Activated naive CD8-positive, alpha-beta T cell treated with anti-CD3 and anti-CD28 coated beads, Interleukin-2, amount 50 U/mL, for 16 hours (primary cell): ENCODE data around the gene SLC45A3.
"Not testable (repeated sequence)": the region's sequence is repeated elsewhere in the genome, so short reads cannot be mapped to it uniquely, and the experiment has no call there.

Source experiments
- DNase-seq: peaks from one replicate; pipeline ENCODE4 v3.0.0-alpha.2; 2020; ENCODE audit warnings: low read depth, low spot score

The SLC45A3 gene, protein sequence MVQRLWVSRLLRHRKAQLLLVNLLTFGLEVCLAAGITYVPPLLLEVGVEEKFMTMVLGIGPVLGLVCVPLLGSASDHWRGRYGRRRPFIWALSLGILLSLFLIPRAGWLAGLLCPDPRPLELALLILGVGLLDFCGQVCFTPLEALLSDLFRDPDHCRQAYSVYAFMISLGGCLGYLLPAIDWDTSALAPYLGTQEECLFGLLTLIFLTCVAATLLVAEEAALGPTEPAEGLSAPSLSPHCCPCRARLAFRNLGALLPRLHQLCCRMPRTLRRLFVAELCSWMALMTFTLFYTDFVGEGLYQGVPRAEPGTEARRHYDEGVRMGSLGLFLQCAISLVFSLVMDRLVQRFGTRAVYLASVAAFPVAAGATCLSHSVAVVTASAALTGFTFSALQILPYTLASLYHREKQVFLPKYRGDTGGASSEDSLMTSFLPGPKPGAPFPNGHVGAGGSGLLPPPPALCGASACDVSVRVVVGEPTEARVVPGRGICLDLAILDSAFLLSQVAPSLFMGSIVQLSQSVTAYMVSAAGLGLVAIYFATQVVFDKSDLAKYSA

DNA sequence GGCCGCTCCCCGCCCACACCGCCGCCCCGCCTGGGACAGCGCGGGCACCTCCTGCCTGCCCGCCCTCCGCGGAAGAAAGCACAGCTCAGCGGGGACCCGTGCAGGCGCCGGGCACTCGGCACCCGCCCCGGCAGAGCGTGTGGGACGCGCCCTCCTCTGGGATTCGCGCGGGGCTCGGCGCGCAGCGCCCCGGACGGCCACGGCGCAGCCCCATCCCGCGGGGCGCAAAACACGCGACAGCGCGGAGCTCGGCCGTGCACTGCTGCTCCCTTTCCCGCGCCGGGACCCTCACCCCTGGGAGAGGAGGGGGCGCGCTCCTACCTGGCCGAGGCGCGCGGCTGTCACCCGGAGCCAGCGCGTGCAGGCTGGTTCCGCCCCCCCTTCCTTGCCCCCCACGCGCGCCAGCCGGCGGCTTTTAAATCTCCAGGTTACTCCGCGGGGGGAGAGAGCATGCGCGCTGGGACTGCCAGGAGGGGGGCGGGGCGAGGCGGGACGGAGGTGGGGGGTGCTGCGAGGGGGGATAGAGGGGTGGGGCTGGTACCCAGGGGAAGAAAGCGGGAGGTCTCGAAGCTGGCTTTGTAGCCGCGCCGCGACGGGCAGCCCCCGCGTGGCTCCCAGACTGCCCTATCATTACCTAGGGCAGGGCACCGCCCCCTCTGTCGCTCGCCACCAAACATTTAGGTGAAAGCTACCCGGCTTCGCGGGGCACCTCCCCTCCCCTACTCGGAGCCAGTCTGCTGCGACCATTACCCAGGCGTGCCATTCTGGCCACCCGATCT is at the start of gene SLC45A3:
Gene SLC45A3, minus strand, starts transcription at position 437 of the 779 bp plus-strand sequence. CDS start 15,853 bp downstream, outside the sequence.
- DNase-seq: peak; percentile 14

- no peak for DNase-seq
Measured at GRCh38 chr1:205726619-205727125, 46.4 kb upstream of the SLC45A3 start.

DNA sequence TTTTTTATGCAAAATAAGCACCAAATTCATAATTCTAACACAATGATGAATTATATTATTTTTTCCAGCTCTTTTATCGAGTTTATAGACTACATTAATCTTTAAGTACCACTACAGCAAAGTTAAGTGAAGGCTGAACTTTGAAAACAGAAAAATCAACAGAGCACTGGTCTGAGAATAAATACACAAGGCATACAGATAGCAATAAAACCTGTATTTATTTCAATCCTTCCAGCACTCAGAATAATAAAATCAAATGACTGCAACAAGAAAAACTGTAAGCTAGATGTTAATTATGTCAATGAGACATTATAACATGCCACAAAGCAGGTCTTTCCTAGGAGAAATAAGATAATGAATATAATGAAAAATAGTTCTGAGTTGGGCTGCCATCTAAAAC is 45.2 kb upstream of the SLC45A3 start:
- DNase-seq: no peak

GRCh38 chr1:205720740-205721139 is 40.4 kb upstream of the SLC45A3 start:
- not testable (repeated sequence) for DNase-seq

DNA sequence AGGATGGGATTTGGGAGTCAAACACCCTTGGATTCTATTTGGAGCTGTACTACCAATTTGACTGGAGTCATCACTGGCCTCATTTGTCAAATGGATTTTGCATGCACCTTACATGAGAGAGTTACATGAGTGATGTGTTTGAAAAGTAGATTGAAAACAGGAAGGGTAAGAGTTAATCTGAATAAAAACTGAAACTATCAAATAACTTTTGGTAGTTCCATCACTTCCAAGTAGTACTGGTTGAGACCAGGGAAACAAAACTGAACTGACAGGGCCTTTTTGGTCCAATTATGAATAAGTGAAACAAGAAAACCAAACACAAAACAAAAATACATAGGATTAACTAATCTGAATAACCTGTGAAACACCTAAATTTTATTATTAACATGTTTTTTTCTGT is 39.5 kb upstream of the SLC45A3 start:
- no peak for DNase-seq

DNA sequence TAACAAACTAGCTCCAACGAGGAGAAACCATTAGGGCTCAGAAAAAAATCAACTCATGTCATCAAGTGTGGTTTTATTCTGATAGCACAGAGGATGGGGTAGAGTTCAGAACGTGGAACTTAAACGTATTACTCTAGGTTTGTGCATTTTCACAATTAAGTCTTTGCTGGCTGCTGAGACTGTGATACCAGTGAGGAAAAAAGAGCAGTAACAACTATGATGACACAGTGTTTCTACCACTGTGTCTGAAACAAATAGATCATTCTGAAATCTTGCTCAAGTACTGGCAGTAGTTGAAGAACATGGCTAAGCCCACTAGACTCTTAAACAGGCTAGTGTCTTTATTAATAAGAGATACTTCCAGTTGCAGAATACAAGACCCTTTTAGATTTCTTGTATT is 38.7 kb upstream of the SLC45A3 start:
- DNase-seq: no peak

- no peak for DNase-seq
Measured at GRCh38 chr1:205716371-205717132, 36.2 kb upstream of the SLC45A3 start.

DNA sequence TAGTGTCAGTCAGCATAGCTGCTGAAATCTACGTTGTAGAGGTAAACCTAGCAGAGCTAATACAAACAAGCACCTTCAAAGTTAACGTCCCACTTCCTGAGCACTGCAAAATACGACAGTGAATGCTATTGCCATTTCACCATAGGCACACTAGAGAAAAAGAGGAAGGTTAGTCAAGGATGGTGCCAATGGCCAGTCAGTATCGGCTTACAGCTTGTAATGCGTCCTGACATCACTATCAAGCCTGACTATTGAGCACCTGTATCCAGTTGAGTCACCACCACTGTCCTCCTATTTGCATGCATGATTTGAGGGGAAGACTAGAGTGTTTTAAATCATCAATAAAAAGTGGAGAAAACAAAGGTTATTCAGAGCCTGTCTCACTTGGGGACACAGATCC is 35.3 kb upstream of the SLC45A3 start:
- DNase-seq: no peak

DNA sequence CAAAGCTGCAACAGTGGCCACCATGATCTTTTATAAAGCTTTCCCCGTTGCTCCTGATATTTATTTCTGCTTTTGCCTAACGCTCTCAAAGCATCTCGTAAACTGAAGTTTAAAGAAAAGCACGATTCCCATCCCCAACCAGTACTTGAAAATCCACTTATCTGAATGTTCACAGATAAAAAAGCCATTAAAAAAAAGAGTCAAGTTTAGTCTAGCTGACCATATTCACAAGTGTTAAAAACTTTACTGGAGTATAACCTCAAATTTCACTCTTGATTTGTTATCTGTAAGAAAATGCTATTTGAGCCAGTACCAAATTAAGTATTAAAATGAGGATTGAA is 34.6 kb upstream of the SLC45A3 start:
- DNase-seq: no peak

DNA sequence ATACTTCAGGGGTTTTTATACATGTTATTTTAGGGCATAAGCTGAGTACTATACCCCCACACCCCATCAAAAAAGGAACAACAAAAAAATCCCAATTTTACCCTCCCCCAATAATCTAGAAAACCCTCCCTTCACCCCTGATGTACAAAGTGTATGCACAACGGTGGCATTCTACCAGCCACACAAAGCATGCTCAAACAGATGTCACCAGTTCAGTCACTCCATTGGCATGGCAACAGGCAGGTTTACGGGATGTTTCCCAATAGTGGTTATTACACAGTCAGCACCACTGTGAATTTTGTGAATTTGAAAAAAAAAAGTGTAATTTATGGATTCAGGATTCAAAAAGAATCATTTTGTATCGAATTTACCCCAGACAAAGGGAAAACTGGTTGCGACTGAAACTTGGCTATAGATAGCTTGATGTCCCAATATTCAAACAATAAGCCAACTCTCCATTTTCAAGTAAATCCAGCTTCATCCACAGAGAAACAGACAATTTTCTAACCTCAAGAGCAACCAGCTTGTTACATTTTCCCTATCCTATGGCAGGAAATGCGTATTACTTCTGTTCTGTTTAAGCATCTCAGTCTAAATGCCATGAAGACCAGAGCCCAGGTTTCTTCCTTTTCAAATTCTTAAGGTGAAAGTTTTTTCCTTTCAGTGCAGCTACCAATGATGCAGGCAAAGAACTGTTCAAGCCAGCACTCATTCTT is 34.0 kb upstream of the SLC45A3 start:
- DNase-seq: no peak

DNA sequence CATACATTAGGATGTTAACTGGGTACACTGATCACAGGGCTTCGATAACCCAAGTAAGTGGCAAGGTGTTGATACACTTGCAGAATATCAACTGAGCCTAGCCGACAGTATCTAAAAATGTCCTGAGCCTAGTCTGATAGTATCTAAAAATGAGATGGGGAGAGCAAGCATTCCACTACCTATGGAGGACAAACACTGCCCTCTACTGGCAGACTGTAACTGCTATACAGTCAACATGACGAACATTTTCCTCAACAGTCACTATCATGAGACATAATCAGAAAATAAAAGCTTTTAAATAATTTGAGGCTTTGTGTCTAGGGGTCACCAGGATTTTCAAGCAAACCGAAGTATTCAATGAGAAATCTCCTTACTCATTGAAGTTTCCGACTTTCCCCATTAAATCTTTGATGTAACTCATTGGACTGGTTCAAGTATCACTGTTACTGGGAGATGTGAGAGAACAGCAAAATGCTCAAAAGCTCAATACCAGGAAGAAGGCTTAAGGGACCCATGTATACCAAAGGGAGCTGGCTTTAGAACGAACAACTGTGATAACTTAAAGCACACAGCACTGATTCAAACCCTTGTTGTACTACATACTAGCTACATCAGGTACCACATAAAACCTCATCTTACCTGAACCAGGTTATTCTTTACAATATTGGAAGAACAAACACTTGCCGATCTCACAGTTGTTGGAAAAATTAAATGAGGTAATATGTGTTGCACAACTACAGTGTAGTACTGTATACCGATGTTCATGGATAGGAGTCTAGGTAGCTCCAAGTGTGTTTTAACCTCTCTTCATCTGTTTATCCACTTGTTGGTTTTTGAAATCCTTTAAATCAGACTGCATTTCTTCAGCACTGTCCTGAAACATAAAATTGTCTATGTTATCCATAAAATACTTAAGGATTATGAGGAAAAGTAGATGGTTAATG is 31.1 kb upstream of the SLC45A3 start:
- peak; percentile 30 for DNase-seq

GRCh38 chr1:205710201-205711062 is 30.1 kb upstream of the SLC45A3 start:
- no peak for DNase-seq

- DNase-seq: no peak
Measured at GRCh38 chr1:205709640-205710039, 29.3 kb upstream of the SLC45A3 start.

GRCh38 chr1:205709059-205709398 is 28.7 kb upstream of the SLC45A3 start:
- no peak for DNase-seq

- DNase-seq: no peak
Measured at GRCh38 chr1:205706601-205707502, 26.5 kb upstream of the SLC45A3 start.

- DNase-seq: no peak
Measured at GRCh38 chr1:205704903-205705302, 24.6 kb upstream of the SLC45A3 start.

GRCh38 chr1:205703072-205703471 is 22.8 kb upstream of the SLC45A3 start:
- no peak for DNase-seq

- no peak for DNase-seq
Measured at GRCh38 chr1:205701891-205702290, 21.6 kb upstream of the SLC45A3 start.
